Spleen (tissue), 11 donors: ENCODE data around the gene ISCA2. TPM values are rescaled to one million over a fixed set of nuclear protein-coding genes. Genes with fewer than 3 reads are reported as not detected.
A peak's percentile ranks its signal among the peaks of the same experiment; 100 is the strongest.

ENCODE experiments used
- DNase-seq: peaks from one replicate; pipeline ENCODE4 v3.0.0-alpha.2; 2020
- H3K27ac ChIP-seq, 8 donors: fragments of 200-600 bp; sonication (generic) in 7 of 8; 1 replicate in 4 of 8; 2 replicates in 4 of 8; pipeline versions ENCODE4 v1.5.0 to v1.8.0; 2016 to 2021; ENCODE audit warnings: inconsistent platforms in 4 of 8, mild to moderate bottlenecking in 4 of 8, moderate library complexity in 1 of 8
- H3K27me3 ChIP-seq, 7 donors: fragments of 200-600 bp; sonication (generic) in 6 of 7; replicated peaks in 1 of 7; 1 replicate in 4 of 7; 2 replicates in 3 of 7; pipeline versions ENCODE4 v1.5.0 to v1.8.0; 2016 to 2021; ENCODE audit warnings: inconsistent platforms in 3 of 7, mild to moderate bottlenecking in 1 of 7
- H3K36me3 ChIP-seq, 6 donors: fragments of 200-600 bp; sonication (generic) in 5 of 6; 1 replicate in 4 of 6; 2 replicates in 2 of 6; pipeline versions ENCODE4 v1.5.0 to v1.8.0; 2016 to 2021; ENCODE audit warnings: inconsistent platforms in 2 of 6
- H3K4me1 ChIP-seq, 6 donors: fragments of 200-600 bp; sonication (generic) in 5 of 6; 1 replicate in 3 of 6; 2 replicates in 3 of 6; pipeline versions ENCODE4 v1.5.0 to v1.8.0; 2016 to 2021; ENCODE audit warnings: inconsistent platforms in 3 of 6
- H3K4me3 ChIP-seq, 8 donors: fragments of 200-600 bp; sonication (generic) in 7 of 8; 1 replicate in 4 of 8; 2 replicates in 4 of 8; pipeline versions ENCODE4 v1.5.0 to v1.8.0; 2016 to 2021; ENCODE audit warnings: inconsistent platforms in 4 of 8, mild to moderate bottlenecking in 4 of 8, moderate library complexity in 2 of 8
- H3K9me3 ChIP-seq, 8 donors: fragments of 200-600 bp; sonication (generic) in 7 of 8; 1 replicate in 4 of 8; 2 replicates in 4 of 8; pipeline versions ENCODE4 v1.5.0 to v1.8.0; 2016 to 2021; ENCODE audit warnings: inconsistent platforms in 4 of 8
- POLR2A ChIP-seq, 3 donors: fragments of 450-650 bp; IDR thresholded peaks; one replicate each; pipeline ENCODE4 v1.5.1; 2017; ENCODE audit warnings: antibody characterized with exemption in 3 of 3, mild to moderate bottlenecking in 1 of 3
- POLR2AphosphoS5 ChIP-seq, 3 donors: sonication (generic); formaldehyde crosslinking; IDR thresholded peaks; one replicate each; pipeline ENCODE4 v1.5.1; 2017; ENCODE audit warnings: antibody characterized with exemption in 3 of 3
- WGBS, 5 donors: extraction: QIAGEN DNeasy Blood & Tissue Kit in 3 of 5; methylation state at CpG; one replicate each; pipeline versions ENCODE4 v1.1.5 to v1.1.7; 2013 to 2018; 5-methylcytosine and 5-hydroxymethylcytosine counted together
- intact Hi-C: fragments of 100-400 bp; cut with DNase I; formaldehyde crosslinking; loops from one replicate; pipeline ENCODE4 v1.15.0; 2023; ENCODE audit warnings: low total_unique reads
- polyA plus RNA-seq, 3 donors: library from polyadenylated mRNA; stranded (reverse); fragments of 200-250 nt; gene quantifications; one replicate each; pipeline ENCODE4 v1.2.1, GENCODE V29; 2013
- total RNA-seq, 7 donors: library from RNA; depleted of rRNA in 3 of 7; stranded (reverse); fragments of >200 nt in 3 of 7; fragmentation: NEBNext Ultra II Directional in 4 of 7; extraction: Animal tissue kit (Norgen Biotek cat#: 25700) in 4 of 7; gene quantifications; one replicate each; pipeline versions ENCODE4 v1.1.0 to v1.2.1, GENCODE V29; 2016 to 2021
- TF ChIP-seq, protein P1 (sequence below), 11 experiments: fragments of 200-600 bp in 7 of 11; fragments of 450-650 bp in 4 of 11; sonication (generic) in 4 of 11; IDR thresholded peaks in 8 of 11; conservative IDR thresholded peaks in 3 of 11; 1 replicate in 7 of 11; 2 replicates in 4 of 11; pipeline versions ENCODE4 v1.4.0 to v1.8.0; 2016 to 2021; ENCODE audit warnings: antibody characterized with exemption in 11 of 11, inconsistent platforms in 4 of 11, mild to moderate bottlenecking in 1 of 11
- donor health status: healthy with polysubstance abuse.
- donor health status: DM: no; HTN: no; CAD: no; lungs with moderate emphysema.
- donor health status: DM: no; HTN: no; CAD: no.
- donor health status: Bipolar disorder and iron deficiency.
- donor health status: healthy.
- donor health status: DM: no; HTN: no; CAD: no.
- donor health status: DM: yes; HTN: yes; CAD: no.

The ISCA2 gene
- total and polyA plus RNA-seq, 10 donors = 11.7 to 28.9 (median 22.7) TPM

DNA sequence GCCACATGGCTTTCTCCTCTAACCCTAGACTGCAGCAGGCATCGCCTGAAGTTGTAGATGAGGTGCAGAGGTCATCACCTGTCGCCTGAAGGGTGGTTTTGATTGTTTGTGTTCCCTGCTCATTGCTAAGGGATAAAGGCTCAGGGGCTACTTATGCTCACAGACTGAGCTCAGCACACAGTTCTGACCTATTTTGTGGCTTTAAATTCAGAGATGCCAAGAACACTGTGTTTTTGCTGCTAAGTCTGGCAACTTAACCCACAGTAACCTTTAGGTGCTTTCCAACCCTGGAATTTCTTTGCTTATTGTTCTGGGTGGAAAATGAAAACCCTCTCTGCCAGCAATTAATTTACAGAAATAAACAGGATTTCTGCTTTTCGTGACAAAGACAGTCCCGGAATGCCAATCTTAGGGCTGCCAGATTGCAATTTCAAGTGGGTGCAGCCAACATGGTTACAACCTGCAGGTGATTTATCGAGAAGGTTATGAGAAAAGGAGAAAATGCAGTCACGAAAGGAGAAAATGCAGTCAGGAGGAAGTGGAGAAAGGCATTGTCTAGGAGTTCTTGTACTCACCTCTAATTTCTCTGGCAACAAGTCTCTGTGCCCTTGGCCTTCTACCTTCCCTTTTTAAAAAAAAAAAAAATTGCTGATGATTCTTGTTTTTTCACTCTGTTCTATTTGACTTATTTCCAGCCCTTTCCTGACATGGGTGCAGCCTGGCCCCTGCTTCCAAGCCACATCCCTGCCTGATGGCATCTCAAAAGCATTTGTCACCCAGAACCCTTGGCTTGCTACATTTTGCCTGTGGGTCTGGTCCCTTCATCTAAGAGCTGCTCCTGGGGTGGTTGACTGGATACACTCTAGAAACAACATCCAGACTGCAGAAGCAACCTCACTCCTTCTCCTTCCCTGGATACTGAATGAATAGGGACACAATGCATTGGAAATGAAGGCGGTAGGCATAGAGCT is 23.7 kb upstream of the ISCA2 start:
- 64 to 83% (median 73%) methylated on average over 7 of the region's 7 CpGs for WGBS, 5 donors
- Histone ChIP-seq H3K4me3 (no peak overlapping the region), H3K27me3 (no peaks in the 10 kb centered on the region), H3K36me3 (peaks cover 0 to 52% (median 16%) of the 10 kb centered on the region in 6 donors), H3K4me1 (peaks cover 0 to 14% (median 5%) of the 10 kb centered on the region in 6 donors), H3K27ac (peak overlapping the region in 2 of 8 donors; percentile 10 to 28), H3K9me3 (no peaks in the 10 kb centered on the region)
- intact Hi-C loops = no loop called here
- TF ChIP-seq POLR2A (IDR thresholded peaks at IDR 0.05) = no peak
- TF ChIP-seq, protein P1, sequence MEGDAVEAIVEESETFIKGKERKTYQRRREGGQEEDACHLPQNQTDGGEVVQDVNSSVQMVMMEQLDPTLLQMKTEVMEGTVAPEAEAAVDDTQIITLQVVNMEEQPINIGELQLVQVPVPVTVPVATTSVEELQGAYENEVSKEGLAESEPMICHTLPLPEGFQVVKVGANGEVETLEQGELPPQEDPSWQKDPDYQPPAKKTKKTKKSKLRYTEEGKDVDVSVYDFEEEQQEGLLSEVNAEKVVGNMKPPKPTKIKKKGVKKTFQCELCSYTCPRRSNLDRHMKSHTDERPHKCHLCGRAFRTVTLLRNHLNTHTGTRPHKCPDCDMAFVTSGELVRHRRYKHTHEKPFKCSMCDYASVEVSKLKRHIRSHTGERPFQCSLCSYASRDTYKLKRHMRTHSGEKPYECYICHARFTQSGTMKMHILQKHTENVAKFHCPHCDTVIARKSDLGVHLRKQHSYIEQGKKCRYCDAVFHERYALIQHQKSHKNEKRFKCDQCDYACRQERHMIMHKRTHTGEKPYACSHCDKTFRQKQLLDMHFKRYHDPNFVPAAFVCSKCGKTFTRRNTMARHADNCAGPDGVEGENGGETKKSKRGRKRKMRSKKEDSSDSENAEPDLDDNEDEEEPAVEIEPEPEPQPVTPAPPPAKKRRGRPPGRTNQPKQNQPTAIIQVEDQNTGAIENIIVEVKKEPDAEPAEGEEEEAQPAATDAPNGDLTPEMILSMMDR (IDR thresholded peaks at IDR 0.05 in 8 of 11, conservative IDR thresholded peaks at IDR 0.05 in 3 of 11) = no peak
- DNase-seq = no peak

- WGBS, 5 donors = 81 to 95% (median 88%) methylated on average over 2 of the region's 2 CpGs
- peaks cover 0 to 79% (median 28%) of the 10 kb centered on the region in 6 donors for H3K36me3 ChIP-seq
- H3K27ac ChIP-seq = no peak overlapping the region
- intact Hi-C loops = no loop called here
- no peak overlapping the region for H3K4me3 ChIP-seq
- DNase-seq = no peak
- TF ChIP-seq POLR2A (IDR thresholded peaks at IDR 0.05) (no peak), POLR2AphosphoS5 (IDR thresholded peaks at IDR 0.05) (no peak)
- TF ChIP-seq, protein P1 (IDR thresholded peaks at IDR 0.05 in 8 of 11, conservative IDR thresholded peaks at IDR 0.05 in 3 of 11) = no peak
- H3K9me3 ChIP-seq = no peaks in the 10 kb centered on the region
- H3K4me1 ChIP-seq = peaks cover 0 to 14% (median 5%) of the 10 kb centered on the region in 6 donors
- H3K27me3 ChIP-seq = no peaks in the 10 kb centered on the region
Measured at GRCh38 chr14:74472601-74473000, 21.0 kb upstream of the ISCA2 start.

- TF ChIP-seq, protein P1 (IDR thresholded peaks at IDR 0.05 in 8 of 11, conservative IDR thresholded peaks at IDR 0.05 in 3 of 11) = no peak
- TF ChIP-seq POLR2AphosphoS5 (IDR thresholded peaks at IDR 0.05) (no peak), POLR2A (IDR thresholded peaks at IDR 0.05) (no peak)
- Histone ChIP-seq H3K27ac (no peak overlapping the region), H3K27me3 (no peaks in the 10 kb centered on the region), H3K4me3 (no peak overlapping the region), H3K9me3 (no peaks in the 10 kb centered on the region), H3K4me1 (peaks cover 0 to 14% (median 5%) of the 10 kb centered on the region in 6 donors), H3K36me3 (peaks cover 0 to 92% (median 34%) of the 10 kb centered on the region in 6 donors)
- intact Hi-C loops = no loop called here
- WGBS, 5 donors = 65 to 92% (median 84%) methylated on average over 2 of the region's 2 CpGs
- DNase-seq = no peak
Measured at GRCh38 chr14:74474376-74474775, 19.2 kb upstream of the ISCA2 start.

DNA sequence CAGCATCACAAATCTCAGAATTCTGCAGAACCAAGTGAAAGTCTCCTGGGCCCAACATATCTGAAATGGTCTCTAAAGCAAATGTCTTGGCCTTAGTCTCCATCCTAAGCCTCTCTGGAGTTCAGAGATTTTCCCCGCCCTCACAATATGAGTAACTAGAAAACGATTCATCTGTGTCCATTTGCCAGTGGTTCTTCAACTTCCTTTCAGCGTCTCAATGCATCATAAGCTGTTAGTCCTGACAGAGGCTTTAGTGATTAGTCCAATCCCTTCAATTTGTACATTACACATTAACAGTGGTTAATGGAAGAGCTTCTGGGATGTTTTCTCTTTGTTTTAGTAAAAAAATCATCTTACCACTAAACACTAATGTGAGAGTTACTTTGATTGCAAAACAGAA is 17.9 kb upstream of the ISCA2 start:
- Histone ChIP-seq H3K27me3 (no peaks in the 10 kb centered on the region), H3K27ac (no peak overlapping the region), H3K36me3 (peaks cover 0 to 99% (median 47%) of the 10 kb centered on the region in 6 donors), H3K4me1 (peaks cover 0 to under 1% (median under 1%) of the 10 kb centered on the region in 6 donors), H3K4me3 (no peak overlapping the region), H3K9me3 (no peaks in the 10 kb centered on the region)
- TF ChIP-seq POLR2A (IDR thresholded peaks at IDR 0.05) = no peak
- no peak for TF ChIP-seq POLR2AphosphoS5 (IDR thresholded peaks at IDR 0.05)
- TF ChIP-seq, protein P1 (IDR thresholded peaks at IDR 0.05 in 8 of 11, conservative IDR thresholded peaks at IDR 0.05 in 3 of 11) = no peak
- 56 to 73% (median 66%) methylated on average over 3 of the region's 3 CpGs for whole genome bisulfite sequencing, 5 donors
- no peak for DNase-seq
- intact Hi-C loops = loop anchor here (5.0 kb wide), 1 partner anchor 113 kb away; no protein-coding TSS in a partner anchor
